OCI-LY7 (cell line): ENCODE data around the gene SLC25A24. TPM values are rescaled to one million over a fixed set of nuclear protein-coding genes. Genes with fewer than 3 reads are reported as not detected.

ENCODE experiments used
- BruUV-seq: library from RNA; stranded (reverse); fragments of 400-500 nt; replicated peaks from 2 replicates; lab custom pipeline; 2021; lab: Mats Ljungman, UMichigan
- CTCF ChIA-PET: fragments of 300-600 bp; sonication (Branson Sonifier 250); formaldehyde crosslinking; loops from one replicate; lab custom pipeline; 2022; ENCODE audit warnings: antibody characterized with exemption; ENCODE audit not compliant: unreplicated experiment; lab: Charles Lee
- POLR2A ChIA-PET: fragments of 300-600 bp; sonication (Branson Sonifier 250); formaldehyde crosslinking; loops from one replicate; lab custom pipeline; 2022; ENCODE audit warnings: antibody characterized with exemption; lab: Charles Lee
- DNase-seq: peaks from one replicate; pipeline ENCODE4 v3.0.0-alpha.2; 2015; ENCODE audit warnings: low spot score
- H2AFZ ChIP-seq: fragments of 200-600 bp; sonication (generic), shearing (Covaris generic); 2 replicates; pipeline ENCODE4 v1.6.1; 2014; ENCODE audit warnings: mild to moderate bottlenecking, antibody characterized with exemption, low read length, moderate library complexity
- H3K27ac ChIP-seq: fragments of 200-600 bp; sonication (generic); 2 replicates; pipeline ENCODE4 v1.5.1; 2014; ENCODE audit warnings: mixed run types, low read depth, mild to moderate bottlenecking, moderate library complexity, low read length, inconsistent platforms; ENCODE audit not compliant: poor library complexity, severe bottlenecking
- H3K36me3 ChIP-seq: fragments of 200-600 bp; sonication (generic); 2 replicates; pipeline ENCODE4 v1.6.1; 2014; ENCODE audit warnings: mild to moderate bottlenecking, antibody characterized with exemption, low read length, moderate library complexity, mixed read lengths; ENCODE audit not compliant: insufficient read depth
- H3K4me1 ChIP-seq: fragments of 200-600 bp; sonication (generic); 2 replicates; pipeline ENCODE4 v1.5.1; 2014; ENCODE audit warnings: mild to moderate bottlenecking, low read length; ENCODE audit not compliant: insufficient read depth, poor library complexity, severe bottlenecking
- H3K4me2 ChIP-seq: fragments of 200-600 bp; sonication (generic); 2 replicates; pipeline ENCODE4 v1.6.1; 2014; ENCODE audit warnings: mild to moderate bottlenecking, low read length
- H3K4me3 ChIP-seq: fragments of 200-600 bp; sonication (generic); 2 replicates; pipeline ENCODE4 v1.5.1; 2014; ENCODE audit warnings: mild to moderate bottlenecking, low read depth, low read length; ENCODE audit not compliant: poor library complexity, severe bottlenecking
- H3K79me2 ChIP-seq: fragments of 200-600 bp; sonication (generic); 2 replicates; pipeline ENCODE4 v1.6.1; 2016; ENCODE audit warnings: low read depth, mild to moderate bottlenecking, low read length, moderate library complexity, mixed read lengths; ENCODE audit not compliant: insufficient read depth
- H3K9me2 ChIP-seq: fragments of 200-600 bp; sonication (generic); 2 replicates; pipeline ENCODE4 v1.6.1; 2016; ENCODE audit warnings: mild to moderate bottlenecking, low read length, mixed read lengths; ENCODE audit not compliant: insufficient read depth
- H3K9me3 ChIP-seq: fragments of 200-600 bp; sonication (generic); 2 replicates; pipeline ENCODE4 v1.6.1; 2014; ENCODE audit warnings: mild to moderate bottlenecking, mixed run types, low read length, mixed read lengths
- H4K20me1 ChIP-seq: fragments of 200-600 bp; sonication (generic); 2 replicates; pipeline ENCODE4 v1.6.1; 2014; ENCODE audit warnings: mild to moderate bottlenecking, antibody characterized with exemption, low read length, moderate library complexity, mixed read lengths; ENCODE audit not compliant: insufficient read depth
- CTCF ChIP-seq: fragments of 200-600 bp; sonication (generic); conservative IDR thresholded peaks from 2 replicates; pipeline ENCODE4 v1.5.1; 2014; ENCODE audit warnings: mild to moderate bottlenecking, antibody characterized with exemption, low read length, moderate library complexity, mixed read lengths
- EZH2phosphoT487 ChIP-seq: fragments of 200-600 bp; sonication (generic); IDR thresholded peaks from 2 replicates; pipeline ENCODE4 v1.6.1; 2018; ENCODE audit warnings: low read depth, borderline replicate concordance, mild to moderate bottlenecking, mixed run types, antibody characterized with exemption, low read length, moderate library complexity, mixed read lengths
- intact Hi-C: fragments of 100-400 bp; cut with micrococcal nuclease; formaldehyde crosslinking; loops from one replicate; pipeline ENCODE4 v1.10.0; 2022; ENCODE audit not compliant: unreplicated experiment
- total RNA-seq, 2 experiments: library from RNA; depleted of rRNA in 1 of 2; stranded (reverse); fragments of >200 nt in 1 of 2; shearing (Covaris generic) in 1 of 2; gene quantifications; 2 replicates each; pipeline ENCODE4 v1.2.3, GENCODE V29; 2014 to 2022

The SLC25A24 gene
- total RNA-seq, 2 experiments from 2014 or later: not detected

- BruUV-seq: no TSS peak
- Histone ChIP-seq H3K4me2 (no peak overlapping the region), H3K27ac (no peak overlapping the region), H3K9me3 (no peaks in the 10 kb centered on the region), H3K79me2 (no peaks in the 10 kb centered on the region), H3K9me2 (no peaks in the 10 kb centered on the region), H2AFZ (no peak overlapping the region), H3K4me3 (no peak overlapping the region), H3K4me1 (no peaks in the 10 kb centered on the region), H4K20me1 (no peaks in the 10 kb centered on the region), H3K36me3 (no peaks in the 10 kb centered on the region)
- no peak for TF ChIP-seq EZH2phosphoT487
- no peak for TF ChIP-seq CTCF
- no peak for DNase-seq
- POLR2A ChIA-PET: interaction anchor here (0.8 to 1.1 kb wide), 3 partner anchors 83 to 225 kb away, joined by 3 to 4 read pairs (median 3); no protein-coding TSS in a partner anchor
- CTCF ChIA-PET: no interaction called here
- intact Hi-C loops: no loop called here
Measured at GRCh38 chr1:108106775-108107174, 93.4 kb downstream of the SLC25A24 start.

- POLR2A ChIA-PET: interaction anchor here (1.0 kb wide), 1 partner anchor 9 kb away, joined by 4 read pairs; no protein-coding TSS in a partner anchor
- Histone ChIP-seq H4K20me1 (no peaks in the 10 kb centered on the region), H3K9me2 (0 out of 2 replicates have a peak, but pooled peaks cover 3% of the 10 kb centered on the region), H2AFZ (no peak overlapping the region), H3K9me3 (no peaks in the 10 kb centered on the region), H3K36me3 (no peaks in the 10 kb centered on the region), H3K4me3 (no peak overlapping the region), H3K27ac (no peak overlapping the region), H3K79me2 (no peaks in the 10 kb centered on the region), H3K4me1 (no peaks in the 10 kb centered on the region), H3K4me2 (no peak overlapping the region)
- CTCF ChIA-PET: no interaction called here
- intact Hi-C loops: no loop called here
- DNase-seq: no peak
- TF ChIP-seq EZH2phosphoT487: no peak
- no peak for TF ChIP-seq CTCF
- no TSS peak for BruUV-seq
Measured at GRCh38 chr1:108100148-108100547, 100.0 kb downstream of the SLC25A24 start.

- no peaks in the 10 kb centered on the region for H4K20me1 ChIP-seq
- H2AFZ ChIP-seq: no peak overlapping the region
- intact Hi-C loops: no loop called here
- no peaks in the 10 kb centered on the region for H3K4me1 ChIP-seq
- no peaks in the 10 kb centered on the region for H3K36me3 ChIP-seq
- H3K9me2 ChIP-seq: 0 out of 2 replicates have a peak, but pooled peaks cover 3% of the 10 kb centered on the region
- ChIA-PET CTCF (no interaction called here), POLR2A (no interaction called here)
- BruUV-seq: no TSS peak
- no peak overlapping the region for H3K27ac ChIP-seq
- H3K79me2 ChIP-seq: no peaks in the 10 kb centered on the region
- H3K9me3 ChIP-seq: no peaks in the 10 kb centered on the region
- no peak for TF ChIP-seq EZH2phosphoT487
- no peak for TF ChIP-seq CTCF
- no peak overlapping the region for H3K4me2 ChIP-seq
- no peak overlapping the region for H3K4me3 ChIP-seq
- DNase-seq: no peak
Measured at GRCh38 chr1:108097018-108097417, 103.1 kb downstream of the SLC25A24 start.
